ENCODE measurements around the gene ABCC9.

GRCh38 chr12:21780786-21781185 lies 160.4 kb downstream of the ABCC9 start:
- TF ChIP-seq, protein P1, sequence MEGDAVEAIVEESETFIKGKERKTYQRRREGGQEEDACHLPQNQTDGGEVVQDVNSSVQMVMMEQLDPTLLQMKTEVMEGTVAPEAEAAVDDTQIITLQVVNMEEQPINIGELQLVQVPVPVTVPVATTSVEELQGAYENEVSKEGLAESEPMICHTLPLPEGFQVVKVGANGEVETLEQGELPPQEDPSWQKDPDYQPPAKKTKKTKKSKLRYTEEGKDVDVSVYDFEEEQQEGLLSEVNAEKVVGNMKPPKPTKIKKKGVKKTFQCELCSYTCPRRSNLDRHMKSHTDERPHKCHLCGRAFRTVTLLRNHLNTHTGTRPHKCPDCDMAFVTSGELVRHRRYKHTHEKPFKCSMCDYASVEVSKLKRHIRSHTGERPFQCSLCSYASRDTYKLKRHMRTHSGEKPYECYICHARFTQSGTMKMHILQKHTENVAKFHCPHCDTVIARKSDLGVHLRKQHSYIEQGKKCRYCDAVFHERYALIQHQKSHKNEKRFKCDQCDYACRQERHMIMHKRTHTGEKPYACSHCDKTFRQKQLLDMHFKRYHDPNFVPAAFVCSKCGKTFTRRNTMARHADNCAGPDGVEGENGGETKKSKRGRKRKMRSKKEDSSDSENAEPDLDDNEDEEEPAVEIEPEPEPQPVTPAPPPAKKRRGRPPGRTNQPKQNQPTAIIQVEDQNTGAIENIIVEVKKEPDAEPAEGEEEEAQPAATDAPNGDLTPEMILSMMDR (IDR thresholded peaks at IDR 0.05; ENCODE audit: insufficient read depth, low read length, poor library complexity, severe bottlenecking): no peak
- TF ChIP-seq EZH2phosphoT487 (conservative IDR thresholded peaks at IDR 0.05; ENCODE audit: low read length): no peak

Measured in SU-DHL-6 (cell line).